ENCODE results near the gene PTPRN2. TPM values are rescaled to one million over a fixed set of nuclear protein-coding genes. Genes with fewer than 3 reads are reported as not detected.

PTPRN2 gene
- total and polyA plus RNA-seq, 4 experiments from 2014 or later, result 1.7 to 2.6 (median 1.9) TPM

DNA sequence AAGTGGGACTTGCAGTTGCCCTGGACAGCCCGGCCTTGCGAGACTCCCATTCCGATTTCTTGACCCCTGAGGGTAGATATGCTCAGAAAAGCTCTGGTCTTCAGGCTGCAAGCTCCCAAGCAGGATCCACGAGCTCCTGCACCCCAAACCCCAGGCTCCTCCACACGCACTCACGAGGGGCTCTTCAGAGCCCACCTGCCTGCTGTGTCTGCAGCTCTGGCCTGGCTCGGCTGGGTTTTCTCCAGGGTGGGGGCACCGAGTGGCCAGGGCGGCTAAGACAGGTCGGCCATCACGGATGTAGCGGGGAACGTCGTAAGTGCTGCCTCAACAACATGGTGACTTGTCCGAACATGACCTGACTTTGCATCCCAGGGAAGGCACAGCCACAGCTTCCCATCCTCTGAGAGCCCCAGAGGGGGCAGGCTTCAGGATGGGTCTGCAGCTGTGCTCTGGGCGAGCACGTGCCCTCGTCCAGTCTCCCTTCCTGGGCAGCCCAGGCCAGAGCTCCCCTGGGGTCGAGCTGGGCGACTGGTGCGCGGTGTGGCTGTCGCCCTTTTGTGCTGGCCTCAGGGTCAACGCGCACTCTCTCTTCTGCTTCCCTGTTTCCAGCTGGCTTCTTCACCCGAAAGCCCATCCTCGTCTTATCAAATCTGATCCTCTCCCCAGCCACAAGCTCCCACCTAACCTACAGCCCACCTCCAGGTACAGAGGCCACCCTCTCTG is 835.5 kb downstream of the PTPRN2 start:
- H3K9me3 ChIP-seq (ENCODE audit: control insufficient read depth in 1 of 2, low read length in 2 of 2), result no peaks in the 10 kb centered on the region
- DNase-seq, result no peak
- intact Hi-C loops (cut with micrococcal nuclease), result no loop called here
- H3K27ac Mint-ChIP-seq, result no peak overlapping the region
- no peaks in the 10 kb centered on the region for H3K4me1 ChIP-seq (ENCODE audit: insufficient read depth, low read length)
- H3K27me3 ChIP-seq (ENCODE audit: insufficient read depth, low read length), result no peaks in the 10 kb centered on the region
- H3K27ac ChIP-seq (ENCODE audit: low read depth, low read length), result no peak overlapping the region
- ChIA-PET POLR2A (ENCODE audit: partially characterized antibody) (no interaction called here), CTCF (ENCODE audit: partially characterized antibody) (no interaction called here)
- H3K4me1 Mint-ChIP-seq, result no peaks in the 10 kb centered on the region
- H3K36me3 Mint-ChIP-seq, result no peaks in the 10 kb centered on the region
- no peak overlapping the region for H3K4me3 Mint-ChIP-seq
- peaks cover 1 to 4% of the 10 kb centered on the region in 2 donors for H3K27me3 Mint-ChIP-seq
- H3K36me3 ChIP-seq (ENCODE audit: insufficient read depth, low read length), result no peaks in the 10 kb centered on the region
- H3K9me3 Mint-ChIP-seq, result no peaks in the 10 kb centered on the region
- H3K4me3 ChIP-seq (ENCODE audit: low read length in 2 of 2), result no peak overlapping the region

DNA sequence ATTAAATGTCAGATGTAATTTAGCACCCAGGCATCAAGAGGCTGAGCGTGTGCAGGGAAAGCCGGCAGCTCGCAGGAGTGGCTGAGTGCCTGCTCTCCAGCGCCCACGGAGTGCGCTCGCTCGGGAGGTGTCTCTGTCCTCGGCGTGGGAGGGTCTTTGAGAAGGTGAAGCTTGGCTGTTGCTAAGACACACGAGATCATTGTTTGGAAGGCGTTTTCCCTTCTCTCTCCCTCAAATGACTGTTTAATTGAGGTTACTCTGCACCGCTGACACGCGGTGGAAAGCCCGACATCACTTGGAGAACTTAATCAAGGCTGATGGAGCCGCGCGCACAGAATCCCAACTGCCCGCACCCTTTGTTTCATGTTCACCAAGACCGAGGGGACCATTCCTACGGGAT is 836.2 kb downstream of the PTPRN2 start:
- Mint-ChIP-seq H3K9me3 (no peaks in the 10 kb centered on the region), H3K4me3 (no peak overlapping the region), H3K27ac (no peak overlapping the region), H3K4me1 (no peaks in the 10 kb centered on the region), H3K27me3 (peaks cover 0 to 2% of the 10 kb centered on the region in 2 donors), H3K36me3 (no peaks in the 10 kb centered on the region)
- CTCF ChIA-PET (ENCODE audit: partially characterized antibody), result no interaction called here
- H3K9me3 ChIP-seq (ENCODE audit: control insufficient read depth in 1 of 2, low read length in 2 of 2), result no peaks in the 10 kb centered on the region
- POLR2A ChIA-PET (ENCODE audit: partially characterized antibody), result no interaction called here
- intact Hi-C loops (cut with micrococcal nuclease), result no loop called here
- H3K27ac ChIP-seq (ENCODE audit: low read depth, low read length), result no peak overlapping the region
- H3K27me3 ChIP-seq (ENCODE audit: insufficient read depth, low read length), result no peaks in the 10 kb centered on the region
- no peaks in the 10 kb centered on the region for H3K36me3 ChIP-seq (ENCODE audit: insufficient read depth, low read length)
- no peak overlapping the region for H3K4me3 ChIP-seq (ENCODE audit: low read length in 2 of 2)
- H3K4me1 ChIP-seq (ENCODE audit: insufficient read depth, low read length), result no peaks in the 10 kb centered on the region
- DNase-seq, result no peak

DNA sequence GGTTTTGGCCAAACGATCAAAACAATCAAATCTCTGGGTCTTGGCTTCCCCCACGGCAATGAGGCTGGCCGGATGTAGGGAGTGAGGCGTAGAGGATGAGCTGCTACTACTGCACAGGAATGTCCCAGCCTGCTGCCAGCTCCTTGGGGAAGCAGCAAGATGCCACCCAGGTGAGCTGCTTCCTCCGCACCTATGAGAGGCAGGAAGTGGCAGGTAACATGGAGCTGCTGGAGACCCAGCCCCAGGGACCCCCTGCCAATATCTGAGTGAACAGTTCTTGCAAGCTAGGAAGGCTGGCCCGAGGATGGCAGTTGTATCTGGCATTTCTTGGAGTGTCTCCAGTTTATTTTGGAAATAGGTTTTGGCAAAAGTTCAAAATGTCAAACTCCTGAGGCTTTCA is 837.3 kb downstream of the PTPRN2 start:
- H3K9me3 Mint-ChIP-seq, result no peaks in the 10 kb centered on the region
- no peak overlapping the region for H3K4me3 Mint-ChIP-seq
- ChIA-PET POLR2A (ENCODE audit: partially characterized antibody) (no interaction called here), CTCF (ENCODE audit: partially characterized antibody) (interaction anchor here (0.8 kb wide), 1 partner anchor 12 kb away, joined by 3 read pairs; no protein-coding TSS in a partner anchor)
- no peaks in the 10 kb centered on the region for H3K36me3 ChIP-seq (ENCODE audit: insufficient read depth, low read length)
- no peaks in the 10 kb centered on the region for H3K27me3 ChIP-seq (ENCODE audit: insufficient read depth, low read length)
- DNase-seq, result no peak
- no peak overlapping the region for H3K4me3 ChIP-seq (ENCODE audit: low read length in 2 of 2)
- intact Hi-C loops (cut with micrococcal nuclease), result no loop called here
- no peak overlapping the region for H3K27ac ChIP-seq (ENCODE audit: low read depth, low read length)
- no peaks in the 10 kb centered on the region for H3K27me3 Mint-ChIP-seq
- no peak overlapping the region for H3K27ac Mint-ChIP-seq
- H3K4me1 Mint-ChIP-seq, result no peaks in the 10 kb centered on the region
- no peaks in the 10 kb centered on the region for H3K36me3 Mint-ChIP-seq
- H3K9me3 ChIP-seq (ENCODE audit: control insufficient read depth in 1 of 2, low read length in 2 of 2), result no peaks in the 10 kb centered on the region
- H3K4me1 ChIP-seq (ENCODE audit: insufficient read depth, low read length), result no peaks in the 10 kb centered on the region

DNA sequence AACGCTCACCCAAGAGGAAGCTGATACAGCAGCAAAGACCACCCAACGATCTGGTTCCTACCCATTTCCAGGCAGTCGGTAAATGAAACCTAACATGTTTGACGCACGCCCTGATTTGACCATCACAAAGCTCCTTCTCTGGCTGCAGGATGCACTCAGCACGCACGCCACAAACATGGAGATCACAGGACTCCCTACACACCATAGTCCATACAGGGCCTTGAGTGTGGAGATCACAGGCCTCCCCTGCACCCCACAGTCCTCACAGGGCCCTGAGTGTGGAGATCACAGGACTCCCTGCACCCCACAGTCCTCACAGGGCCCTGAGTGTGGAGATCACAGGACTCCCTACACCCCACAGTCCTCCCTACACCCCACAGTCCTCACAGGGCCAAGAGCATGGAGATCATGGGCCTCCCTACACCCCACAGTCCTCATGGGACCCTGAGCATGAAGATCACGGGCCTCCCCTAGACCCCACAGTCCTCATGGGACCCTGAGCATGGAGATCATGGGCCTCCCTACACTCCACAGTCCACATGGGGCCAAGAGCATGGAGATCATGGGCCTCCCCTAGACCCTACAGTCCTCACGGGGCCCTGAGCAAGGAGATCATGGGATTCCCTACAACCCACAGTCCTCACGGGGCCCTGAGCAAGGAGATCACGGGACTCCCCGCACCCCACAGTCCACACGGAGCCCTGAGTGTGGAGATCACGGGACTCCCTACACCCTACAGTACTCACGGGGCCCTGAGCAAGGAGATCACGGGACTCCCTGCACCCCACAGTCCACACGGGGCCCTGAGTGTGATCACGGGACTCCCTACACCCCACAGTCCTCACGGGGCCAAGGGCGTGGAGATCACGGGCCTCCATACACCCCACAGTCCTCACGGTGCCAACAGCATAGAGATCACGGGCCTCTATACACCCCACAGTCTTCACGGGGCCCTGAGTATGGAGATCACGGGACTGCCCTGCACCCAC is 841.6 kb downstream of the PTPRN2 start:
- Mint-ChIP-seq H3K4me3 (no peak overlapping the region), H3K4me1 (no peaks in the 10 kb centered on the region), H3K27me3 (no peaks in the 10 kb centered on the region), H3K9me3 (no peaks in the 10 kb centered on the region), H3K27ac (no peak overlapping the region), H3K36me3 (no peaks in the 10 kb centered on the region)
- POLR2A ChIA-PET (ENCODE audit: partially characterized antibody), result no interaction called here
- no peak for DNase-seq
- H3K36me3 ChIP-seq (ENCODE audit: insufficient read depth, low read length), result no peaks in the 10 kb centered on the region
- no peaks in the 10 kb centered on the region for H3K27me3 ChIP-seq (ENCODE audit: insufficient read depth, low read length)
- no peaks in the 10 kb centered on the region for H3K9me3 ChIP-seq (ENCODE audit: control insufficient read depth in 1 of 2, low read length in 2 of 2)
- intact Hi-C loops (cut with micrococcal nuclease), result no loop called here
- H3K27ac ChIP-seq (ENCODE audit: low read depth, low read length), result no peak overlapping the region
- no peaks in the 10 kb centered on the region for H3K4me1 ChIP-seq (ENCODE audit: insufficient read depth, low read length)
- no peak overlapping the region for H3K4me3 ChIP-seq (ENCODE audit: low read length in 2 of 2)
- CTCF ChIA-PET (ENCODE audit: partially characterized antibody), result no interaction called here

DNA sequence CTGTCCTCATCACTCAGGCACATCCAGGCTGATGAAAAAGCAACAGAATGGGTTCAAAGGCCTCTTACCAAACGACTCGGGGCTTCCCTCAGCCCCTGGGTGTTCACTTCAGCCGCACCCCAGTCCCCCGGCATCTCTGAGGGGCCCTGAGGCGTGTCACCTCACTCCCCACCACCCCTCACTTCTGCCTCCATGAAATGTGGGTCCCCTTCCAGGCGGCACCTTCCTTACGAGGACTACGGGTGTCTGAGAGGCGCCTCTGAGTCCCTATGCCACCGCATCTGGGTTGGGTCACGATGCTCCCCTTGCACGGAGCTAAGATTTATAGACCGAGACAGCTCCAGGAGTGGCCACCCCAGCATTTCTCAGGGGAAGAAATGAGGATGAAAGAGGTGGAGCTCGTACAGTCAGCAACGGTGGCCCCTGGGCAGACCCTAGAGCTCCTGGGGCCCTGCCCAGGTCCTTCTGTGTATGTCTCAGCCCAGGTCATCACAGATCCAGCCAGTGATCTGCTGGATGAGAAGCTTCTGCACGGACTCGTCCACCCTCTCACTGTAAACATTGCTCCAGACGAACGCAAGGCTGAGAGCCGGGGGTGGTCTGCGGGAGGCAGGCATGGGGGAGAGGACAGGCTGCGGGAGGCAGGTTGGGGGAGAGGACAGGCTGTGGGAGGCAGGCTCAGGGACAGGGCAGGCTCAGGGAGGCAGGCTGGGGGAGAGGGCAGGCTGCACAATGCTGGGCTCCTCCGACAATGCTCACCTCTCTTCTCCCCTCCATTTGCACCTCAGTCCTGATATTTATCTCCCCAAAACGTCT is 842.6 kb downstream of the PTPRN2 start:
- no peaks in the 10 kb centered on the region for H3K9me3 ChIP-seq (ENCODE audit: control insufficient read depth in 1 of 2, low read length in 2 of 2)
- intact Hi-C loops (cut with micrococcal nuclease), result no loop called here
- Mint-ChIP-seq H3K4me1 (no peaks in the 10 kb centered on the region), H3K36me3 (no peaks in the 10 kb centered on the region), H3K27me3 (peaks cover 0 to 1% of the 10 kb centered on the region in 2 donors), H3K4me3 (no peak overlapping the region), H3K27ac (peak overlapping the region in 1 of 7 donors; percentile 25), H3K9me3 (no peaks in the 10 kb centered on the region)
- H3K36me3 ChIP-seq (ENCODE audit: insufficient read depth, low read length), result no peaks in the 10 kb centered on the region
- ChIA-PET CTCF (ENCODE audit: partially characterized antibody) (no interaction called here), POLR2A (ENCODE audit: partially characterized antibody) (no interaction called here)
- no peaks in the 10 kb centered on the region for H3K4me1 ChIP-seq (ENCODE audit: insufficient read depth, low read length)
- DNase-seq, result no peak
- H3K27me3 ChIP-seq (ENCODE audit: insufficient read depth, low read length), result no peaks in the 10 kb centered on the region
- H3K4me3 ChIP-seq (ENCODE audit: low read length in 2 of 2), result no peak overlapping the region
- H3K27ac ChIP-seq (ENCODE audit: low read depth, low read length), result no peak overlapping the region

DNA sequence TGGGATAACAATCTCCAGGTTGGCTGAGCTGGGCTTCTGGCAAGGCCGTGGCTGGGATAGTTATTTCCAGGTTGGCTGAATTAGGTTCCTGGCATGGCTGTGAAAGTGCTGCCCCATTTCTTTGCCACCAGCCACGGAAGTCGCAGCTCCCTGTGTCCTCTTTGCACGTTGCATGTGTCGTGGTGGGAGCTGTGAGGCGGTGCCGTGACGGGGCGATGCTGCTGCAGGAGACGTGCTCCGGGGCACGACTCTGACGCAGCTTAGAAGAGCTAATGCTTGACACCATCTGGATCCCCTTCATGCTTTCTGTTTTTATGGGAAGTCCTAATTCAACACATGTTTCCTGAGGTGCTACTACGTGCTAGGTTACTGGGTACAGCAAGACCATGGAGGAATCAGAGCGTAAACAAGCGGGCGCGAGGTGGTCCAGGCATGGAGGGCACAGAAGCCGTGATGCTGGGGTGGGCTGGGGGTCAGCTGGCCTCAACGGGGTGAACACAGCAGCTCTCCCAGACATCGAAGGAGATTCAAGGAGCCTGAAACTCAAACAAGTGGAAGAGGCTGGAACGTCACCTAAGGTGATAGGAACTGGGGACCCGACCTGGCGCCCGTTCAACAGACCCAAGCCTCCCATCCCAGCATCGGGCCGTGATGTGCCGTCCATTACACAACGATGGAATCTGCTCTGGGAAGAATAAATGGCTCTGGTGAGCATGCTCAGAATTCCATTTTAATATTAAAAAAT is 843.7 kb downstream of the PTPRN2 start:
- Mint-ChIP-seq H3K9me3 (no peaks in the 10 kb centered on the region), H3K27ac (no peak overlapping the region), H3K36me3 (no peaks in the 10 kb centered on the region), H3K4me1 (no peaks in the 10 kb centered on the region), H3K4me3 (no peak overlapping the region), H3K27me3 (peaks cover 0 to 1% of the 10 kb centered on the region in 2 donors)
- ChIA-PET POLR2A (ENCODE audit: partially characterized antibody) (no interaction called here), CTCF (ENCODE audit: partially characterized antibody) (no interaction called here)
- H3K9me3 ChIP-seq (ENCODE audit: control insufficient read depth in 1 of 2, low read length in 2 of 2), result no peaks in the 10 kb centered on the region
- no peaks in the 10 kb centered on the region for H3K4me1 ChIP-seq (ENCODE audit: insufficient read depth, low read length)
- H3K4me3 ChIP-seq (ENCODE audit: low read length in 2 of 2), result no peak overlapping the region
- no peaks in the 10 kb centered on the region for H3K36me3 ChIP-seq (ENCODE audit: insufficient read depth, low read length)
- no peaks in the 10 kb centered on the region for H3K27me3 ChIP-seq (ENCODE audit: insufficient read depth, low read length)
- intact Hi-C loops (cut with micrococcal nuclease), result no loop called here
- DNase-seq, result no peak
- no peak overlapping the region for H3K27ac ChIP-seq (ENCODE audit: low read depth, low read length)

Data from CD4-positive, alpha-beta memory T cell (primary cell).